AG04449 (cell line): ENCODE results near the gene KCNN1.

Source experiments
- CTCF ChIA-PET: fragments of 350-600 bp; formaldehyde crosslinking; extraction: SDS; loops from one replicate; lab custom pipeline; 2021; ENCODE audit warnings: antibody characterized with exemption; lab: Yijun Ruan, JAX
- POLR2A ChIA-PET: fragments of 400-600, 350-600 bp; formaldehyde crosslinking; extraction: SDS; loops from one replicate; lab custom pipeline; 2020; ENCODE audit warnings: antibody characterized with exemption, inconsistent platforms; lab: Yijun Ruan, JAX
- DNase-seq: peaks from one replicate; pipeline ENCODE4 v3.0.0-alpha.2; 2010; ENCODE audit warnings: low read depth, low spot score
- H3K4me3 ChIP-seq: 2 replicates; pipeline ENCODE4 v1.5.1; 2011; ENCODE audit warnings: low read depth, mild to moderate bottlenecking, control low read depth, low read length
- CTCF ChIP-seq: IDR thresholded peaks from one replicate; pipeline ENCODE4 v1.5.1; 2011; ENCODE audit warnings: mild to moderate bottlenecking, moderate library complexity, low read length, control low read depth, inconsistent platforms; ENCODE audit not compliant: insufficient read depth; ENCODE audit errors: missing control alignments

Gene KCNN1

GRCh38 chr19:17946965-17947784 is 19.7 kb upstream of the KCNN1 start:
- DNase-seq: no peak
- TF ChIP-seq CTCF: no peak
- peak overlapping the region; percentile 60 for H3K4me3 ChIP-seq
- ChIA-PET CTCF (interaction anchor here (0.9 to 24.2 kb wide), 7 partner anchors 10 to 110 kb away, joined by 3 to 666 read pairs (median 7); partner anchors contain the start of genes ARRDC2, CCDC124 and SLC5A5), POLR2A (interaction anchor here (0.5 to 1.0 kb wide), 2 partner anchors 54 to 88 kb away, joined by 3 read pairs; partner anchors contain the start of gene RPL18A)

GRCh38 chr19:17947815-17948513 is 18.9 kb upstream of the KCNN1 start:
- DNase-seq: no peak
- CTCF ChIA-PET: interaction anchor here (0.9 to 24.2 kb wide), 5 partner anchors 13 to 109 kb away, joined by 3 to 666 read pairs (median 4); partner anchors contain the start of genes ARRDC2 and CCDC124
- TF ChIP-seq CTCF: no peak
- POLR2A ChIA-PET: interaction anchor here (0.5 to 1.0 kb wide), 2 partner anchors 53 to 89 kb away, joined by 3 read pairs; partner anchors contain the start of gene RPL18A
- peak overlapping the region; percentile 60 for H3K4me3 ChIP-seq

- no peak for TF ChIP-seq CTCF
- ChIA-PET POLR2A (no interaction called here), CTCF (interaction anchor here (0.9 to 24.2 kb wide), 3 partner anchors 14 to 52 kb away, joined by 4 to 666 read pairs (median 109); partner anchors contain the start of genes ARRDC2 and CCDC124)
- peak overlapping the region; percentile 57 for H3K4me3 ChIP-seq
- DNase-seq: no peak
These were observed 18.4 kb upstream of the KCNN1 start for GRCh38 chr19:17948514-17948900.

GRCh38 chr19:17948931-17949930 is 17.7 kb upstream of the KCNN1 start:
- CTCF ChIA-PET: interaction anchor here (0.9 to 24.2 kb wide), 4 partner anchors 11 to 51 kb away, joined by 4 to 666 read pairs (median 56); partner anchors contain the start of genes ARRDC2 and CCDC124
- no peak overlapping the region for H3K4me3 ChIP-seq
- POLR2A ChIA-PET: interaction anchor here (0.6 kb wide), 1 partner anchor 9 kb away, joined by 4 read pairs; no protein-coding TSS in a partner anchor
- TF ChIP-seq CTCF: no peak
- DNase-seq: no peak

GRCh38 chr19:17949956-17950309 is 17.0 kb upstream of the KCNN1 start:
- ChIA-PET CTCF (interaction anchor here (1.1 to 24.2 kb wide), 2 partner anchors 12 to 50 kb away, joined by 4 to 666 read pairs; partner anchors contain the start of gene ARRDC2), POLR2A (interaction anchor here (0.6 kb wide), 1 partner anchor 9 kb away, joined by 4 read pairs; no protein-coding TSS in a partner anchor)
- TF ChIP-seq CTCF: no peak
- no peak overlapping the region for H3K4me3 ChIP-seq
- no peak for DNase-seq
